Measurements from ENCODE around the gene OR51L1.

GRCh38 chr11:4991060-4991459, 3.6 kb upstream of the OR51L1 start:
- no peak for TF ChIP-seq POLR2A (IDR thresholded peaks at IDR 0.05; ENCODE audit: low read length)
- no peak for TF ChIP-seq GATA1 (IDR thresholded peaks at IDR 0.05; ENCODE audit: low read depth, low read length)

Data from erythroblast (primary cell).